T47D (cell line): ENCODE measurements around the gene MOCS2.

Experiments used
- DNase-seq, 2 experiments: peaks; one replicate each; pipeline versions ENCODE4 v3.0.0 to v3.0.0-alpha.2; 2011 to 2012; ENCODE audit warnings: low read depth in 1 of 2, low spot score in 1 of 2
- JUND ChIP-seq: IDR thresholded peaks from 2 replicates; pipeline ENCODE4 v1.6.1; 2012; ENCODE audit warnings: low read depth
- in situ Hi-C: cut with HindIII; loops from 2 replicates; pipeline ENCODE4 v1.10.0; 2016; ENCODE audit warnings: low sequenced_read_pairs, low pct_unique_long_range_greater_than_20kb

Gene MOCS2

GRCh38 chr5:53087621-53088121 is 21.9 kb downstream of the MOCS2 start:
- in situ Hi-C loops: no loop called here
- DNase-seq: no peak
- TF ChIP-seq JUND: no peak

GRCh38 chr5:53087171-53087570 is 22.4 kb downstream of the MOCS2 start:
- TF ChIP-seq JUND: no peak
- DNase-seq: no peak
- in situ Hi-C loops: no loop called here

DNA sequence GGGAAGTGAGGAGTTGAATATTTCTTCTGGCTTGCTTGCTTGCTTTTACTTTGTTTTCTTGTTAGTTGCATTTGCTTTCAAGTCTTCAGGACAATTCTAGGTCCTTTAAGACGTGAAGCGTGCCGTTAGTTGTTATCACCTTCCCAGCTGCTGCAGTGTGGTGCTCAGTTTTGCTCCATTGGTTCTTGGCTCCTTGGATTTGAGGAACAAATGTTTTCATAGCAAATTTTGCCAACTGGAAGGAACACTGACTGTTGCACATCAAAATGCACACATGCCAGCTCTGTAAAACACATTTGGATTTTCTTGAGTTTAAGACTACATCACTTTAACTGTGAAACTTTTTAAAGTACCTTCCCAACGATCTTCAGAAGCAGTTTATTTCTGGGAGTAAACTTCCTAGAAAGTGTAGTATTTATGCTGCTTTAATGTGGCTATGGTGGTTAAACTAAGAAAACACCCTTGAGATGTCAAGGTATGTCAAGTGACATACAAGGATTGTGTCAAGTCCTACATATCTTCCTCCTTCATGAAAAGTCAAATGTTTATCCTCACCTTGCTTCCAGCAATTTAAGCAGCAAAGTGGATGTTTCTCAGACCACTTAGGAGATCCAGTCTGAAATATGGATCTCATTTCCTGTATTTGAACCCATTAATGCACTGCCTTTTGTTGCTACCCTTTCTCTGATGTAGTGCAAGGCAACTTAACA is 24.9 kb downstream of the MOCS2 start:
- in situ Hi-C loops: no loop called here
- no peak for DNase-seq
- no peak for TF ChIP-seq JUND

GRCh38 chr5:53083927-53084326 is 25.6 kb downstream of the MOCS2 start:
- in situ Hi-C loops: no loop called here
- no peak for TF ChIP-seq JUND
- no peak for DNase-seq

DNA sequence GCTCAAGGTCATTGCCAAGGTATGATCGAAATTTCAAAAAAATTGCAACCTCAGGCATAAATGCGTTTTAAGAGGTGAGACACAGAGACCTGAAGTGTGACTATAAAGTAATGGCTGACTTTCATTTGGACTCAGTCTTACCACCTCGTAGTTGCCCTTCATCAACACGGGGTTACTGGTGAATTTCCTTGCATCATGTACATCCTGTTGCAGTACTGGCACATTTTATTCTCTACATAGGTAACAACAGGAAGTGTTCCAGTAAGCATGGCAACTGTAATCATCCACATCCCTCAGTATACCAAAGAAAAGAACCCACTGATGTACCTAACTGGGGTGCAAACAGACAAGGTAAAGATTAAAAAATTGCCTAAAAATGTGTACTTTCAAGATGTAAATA is 29.3 kb downstream of the MOCS2 start:
- in situ Hi-C loops: no loop called here

GRCh38 chr5:53076014-53076583 is 33.5 kb downstream of the MOCS2 start:
- no peak for DNase-seq
- no peak for TF ChIP-seq JUND
- in situ Hi-C loops: no loop called here

More for the DNA sequence above, 29.3 kb downstream of the MOCS2 start:
- TF ChIP-seq JUND: no peak
- DNase-seq: no peak

DNA sequence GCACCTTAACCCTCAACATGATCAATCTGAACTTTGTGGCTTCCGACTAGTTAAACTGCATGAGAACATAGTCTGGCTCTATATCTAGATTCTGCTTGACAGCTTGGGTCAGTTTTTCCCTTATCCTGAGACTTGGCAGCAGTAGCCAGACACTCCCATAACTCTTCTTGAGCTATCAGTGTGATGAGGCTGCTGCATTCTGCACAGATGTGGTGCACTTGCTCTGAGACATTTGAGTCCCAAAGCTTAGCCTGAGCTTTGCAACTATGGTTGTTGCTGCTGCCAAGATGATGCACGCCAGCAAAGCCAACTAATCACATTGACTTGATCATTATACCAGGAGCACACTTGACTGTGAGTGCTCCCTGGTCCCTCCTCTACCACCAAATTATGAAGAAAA is 36.2 kb downstream of the MOCS2 start:
- in situ Hi-C loops: no loop called here
- TF ChIP-seq JUND: no peak
- no peak for DNase-seq

DNA sequence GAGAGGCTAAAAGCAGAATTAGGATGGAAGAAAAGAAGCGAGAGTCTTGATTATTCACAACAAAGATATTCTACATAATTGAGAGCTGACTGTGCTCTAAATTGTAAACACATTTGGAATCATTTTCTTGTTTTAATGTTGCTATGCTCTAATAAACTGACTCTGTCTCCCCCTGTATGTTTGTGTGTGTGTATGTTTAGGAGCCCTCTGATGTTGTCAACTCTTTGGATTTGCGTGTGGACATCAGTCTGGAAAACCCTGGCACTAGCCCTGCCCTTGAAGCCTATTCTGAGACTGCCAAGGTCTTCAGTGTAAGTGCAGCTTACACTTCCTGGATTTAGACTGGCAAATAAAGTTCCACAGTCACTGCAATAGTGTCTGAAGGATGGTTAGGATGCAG is 37.8 kb downstream of the MOCS2 start:
- TF ChIP-seq JUND: no peak
- no peak for DNase-seq

DNA sequence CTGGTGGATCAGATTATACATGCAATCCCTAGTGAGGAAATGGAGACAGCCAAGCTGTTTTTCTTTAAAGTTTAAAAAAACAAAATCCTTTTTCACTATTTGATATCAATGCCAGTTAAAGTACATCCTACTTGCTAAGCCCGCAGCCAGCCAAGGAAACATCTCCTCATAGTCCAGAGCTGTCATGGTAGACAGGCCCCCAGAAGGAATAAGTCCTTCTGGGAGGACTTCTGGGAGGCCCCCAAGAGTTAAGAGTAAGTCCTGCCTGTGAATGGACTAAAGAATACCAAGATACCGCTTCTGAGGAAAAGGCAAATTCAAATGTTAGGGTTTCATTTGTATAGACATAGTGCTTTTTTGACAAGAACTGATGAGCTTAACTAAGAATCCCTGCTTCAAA is 38.3 kb downstream of the MOCS2 start:
- TF ChIP-seq JUND: no peak
- no peak for DNase-seq
- in situ Hi-C loops: no loop called here

More for the DNA sequence above, 37.8 kb downstream of the MOCS2 start:
- in situ Hi-C loops: no loop called here

DNA sequence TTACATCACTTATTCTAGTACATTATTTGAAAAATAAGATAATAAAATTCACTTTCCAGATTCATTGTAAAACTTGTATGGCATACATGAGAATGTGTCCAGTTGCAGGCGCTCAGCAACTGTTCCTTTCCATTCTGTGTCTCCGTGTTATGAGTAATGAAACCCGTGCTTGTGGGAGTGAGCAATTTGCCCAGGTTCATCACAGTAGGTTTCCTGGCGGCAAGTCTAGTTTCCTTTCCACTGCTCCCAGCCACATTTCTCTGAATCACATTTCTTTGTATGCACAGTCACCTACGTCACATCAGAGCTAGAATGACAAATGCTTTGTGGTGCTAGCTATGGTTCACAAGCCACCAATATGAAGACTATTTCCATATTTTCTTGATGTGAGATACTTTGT is 39.9 kb downstream of the MOCS2 start:
- in situ Hi-C loops: no loop called here
- no peak for TF ChIP-seq JUND
- no peak for DNase-seq

- in situ Hi-C loops: no loop called here
- DNase-seq: no peak
- no peak for TF ChIP-seq JUND
These were observed 41.2 kb downstream of the MOCS2 start for GRCh38 chr5:53068291-53068836.

- no peak for TF ChIP-seq JUND
- in situ Hi-C loops: no loop called here
- no peak for DNase-seq
These were observed 41.9 kb downstream of the MOCS2 start for GRCh38 chr5:53067641-53068040.

DNA sequence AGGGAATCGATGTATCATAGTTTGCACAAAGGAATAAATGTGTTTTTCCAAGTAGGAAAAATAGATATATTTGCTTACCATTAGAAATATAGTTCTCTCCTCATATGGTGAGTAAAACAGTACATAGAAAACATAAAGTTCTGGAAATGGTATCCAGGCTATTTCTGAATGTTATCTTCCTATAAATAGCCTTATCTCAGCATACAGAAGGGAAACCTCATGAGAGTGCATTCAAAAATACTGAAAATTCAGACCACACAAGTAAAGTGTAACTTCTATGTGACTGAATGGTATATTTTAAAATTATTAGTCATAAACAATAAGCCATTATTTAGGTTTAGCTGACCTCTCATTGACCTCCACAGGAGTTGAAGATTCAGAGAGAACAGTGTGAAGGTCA is 43.5 kb downstream of the MOCS2 start:
- no peak for TF ChIP-seq JUND
- no peak for DNase-seq
- in situ Hi-C loops: no loop called here
